ENCODE results near the gene FAM151B.
A peak's percentile ranks its signal among the peaks of the same experiment; 100 is the strongest.
"Not testable (repeated sequence)": the region's sequence is repeated elsewhere in the genome, so short reads cannot be mapped to it uniquely, and the experiment has no call there.

FAM151B gene

DNA sequence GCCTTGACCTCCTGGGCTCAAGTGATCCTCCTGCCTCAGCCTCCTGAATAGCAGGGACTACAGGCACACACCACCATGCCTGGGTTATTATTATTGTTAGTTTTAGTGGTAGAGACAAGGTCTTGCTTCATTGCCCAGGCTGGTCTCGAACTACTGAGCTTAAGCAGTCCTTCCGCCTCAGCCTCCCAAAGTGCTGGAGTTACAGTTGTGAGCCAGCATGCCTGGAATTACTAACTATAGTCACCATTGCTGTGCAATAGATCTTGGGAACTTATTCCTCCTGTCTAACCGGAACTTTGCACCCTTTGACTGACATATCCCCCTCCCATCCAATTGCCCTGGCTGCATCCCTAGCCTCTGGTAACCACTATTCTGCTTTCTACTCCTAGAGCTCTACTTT, 3.4 kb downstream of the FAM151B start:
- H3K27me3 ChIP-seq (ENCODE audit: insufficient read depth, low read length), result no peaks in the 10 kb centered on the region
- no peak overlapping the region for H2BK5ac ChIP-seq (ENCODE audit: low read depth, low read length, poor library complexity)
- peaks cover 12 to 21% of the 10 kb centered on the region in 2 experiments for H3K4me1 ChIP-seq (ENCODE audit: control insufficient read depth in 1 of 2, insufficient read depth in 2 of 2, low read length in 2 of 2)
- H2BK120ac ChIP-seq (ENCODE audit: insufficient read depth, low read length, poor library complexity), result no peak overlapping the region
- H3K14ac ChIP-seq (ENCODE audit: low read length), result no peak overlapping the region
- no peak overlapping the region for H3K4me3 ChIP-seq (ENCODE audit: low read depth, low read length)
- no peak overlapping the region for H2AFZ ChIP-seq (ENCODE audit: insufficient read depth, low read length, poor library complexity)
- WGBS (ENCODE audit: extremely low coverage, insufficient coverage, insufficient read length), result no CpG with 5 or more reads among the region's 3 CpGs
- H4K8ac ChIP-seq (ENCODE audit: low read depth, low read length), result no peak overlapping the region
- H4K91ac ChIP-seq (ENCODE audit: low read depth, low read length), result no peak overlapping the region
- peaks cover 2% of the 10 kb centered on the region for H3K9me3 ChIP-seq (ENCODE audit: insufficient read depth, low read depth, low read length)
- no peak overlapping the region for H3K23ac ChIP-seq (ENCODE audit: low read length)
- peaks cover 28% of the 10 kb centered on the region for H3K79me1 ChIP-seq (ENCODE audit: low read length)
- H3K36me3 ChIP-seq (ENCODE audit: control insufficient read depth in 1 of 2, insufficient read depth in 2 of 2, low read length in 2 of 2), result peaks cover 0 to 3% of the 10 kb centered on the region in 2 experiments
- no peak overlapping the region for H2BK12ac ChIP-seq (ENCODE audit: low read length)
- peak in 1 of 2 donors; percentile 55 for DNase-seq
- no peak overlapping the region for H3K18ac ChIP-seq (ENCODE audit: low read length)
- no peak overlapping the region for H2AK5ac ChIP-seq (ENCODE audit: low read length)
- H3K4ac ChIP-seq (ENCODE audit: low read depth, low read length), result no peak overlapping the region
- no peak overlapping the region for H4K12ac ChIP-seq (ENCODE audit: low read depth, low read length)
- H3K27ac ChIP-seq (ENCODE audit: low read depth, low read length), result no peak overlapping the region
- no peak overlapping the region for H3K9ac ChIP-seq (ENCODE audit: low read length)
- H3K79me2 ChIP-seq (ENCODE audit: control insufficient read depth, insufficient read depth, low read length, poor library complexity), result peaks cover 3% of the 10 kb centered on the region
- no peak overlapping the region for H3K4me2 ChIP-seq (ENCODE audit: low read length)

DNA sequence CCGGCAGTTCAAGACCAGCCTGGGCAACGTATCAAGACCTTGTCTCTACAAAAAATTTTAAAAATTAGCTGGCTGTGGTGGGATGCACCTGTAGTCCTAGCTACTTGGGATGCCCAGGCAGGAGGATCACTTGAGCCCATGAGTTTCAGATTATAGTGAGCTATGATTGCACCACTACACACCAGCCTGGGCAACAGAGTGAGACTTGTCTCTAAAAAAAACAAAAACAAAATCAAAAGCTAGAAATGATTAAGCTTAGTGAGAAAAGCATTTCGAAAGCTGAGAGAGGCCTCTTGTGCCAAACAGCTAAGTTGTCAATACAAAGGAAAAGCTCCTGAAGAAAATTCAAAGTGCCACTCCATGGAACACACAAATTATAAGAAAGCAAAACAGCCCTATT, 4.8 kb downstream of the FAM151B start:
- Histone ChIP-seq H3K27ac (ENCODE audit: low read depth, low read length) (peak overlapping the region; percentile 80), H2BK120ac (ENCODE audit: insufficient read depth, low read length, poor library complexity) (peak overlapping the region; percentile 85), H2BK5ac (ENCODE audit: low read depth, low read length, poor library complexity) (peak overlapping the region; percentile 90), H3K18ac (ENCODE audit: low read length) (no peak overlapping the region), H3K4me3 (ENCODE audit: low read depth, low read length) (no peak overlapping the region), H4K12ac (ENCODE audit: low read depth, low read length) (peak overlapping the region; percentile 12), H3K23ac (ENCODE audit: low read length) (no peak overlapping the region), H3K79me1 (ENCODE audit: low read length) (peaks cover 29% of the 10 kb centered on the region), H3K9me3 (ENCODE audit: insufficient read depth, low read depth, low read length) (peaks cover 2% of the 10 kb centered on the region), H3K27me3 (ENCODE audit: insufficient read depth, low read length) (no peaks in the 10 kb centered on the region), H3K9ac (ENCODE audit: low read length) (no peak overlapping the region), H3K14ac (ENCODE audit: low read length) (peak overlapping the region; percentile 81), H3K4me2 (ENCODE audit: low read length) (no peak overlapping the region), H3K79me2 (ENCODE audit: control insufficient read depth, insufficient read depth, low read length, poor library complexity) (peaks cover 3% of the 10 kb centered on the region), H4K91ac (ENCODE audit: low read depth, low read length) (peak overlapping the region; percentile 83), H3K36me3 (ENCODE audit: control insufficient read depth in 1 of 2, insufficient read depth in 2 of 2, low read length in 2 of 2) (peaks cover 0 to 3% of the 10 kb centered on the region in 2 experiments), H3K4ac (ENCODE audit: low read depth, low read length) (no peak overlapping the region), H3K4me1 (ENCODE audit: control insufficient read depth in 1 of 2, insufficient read depth in 2 of 2, low read length in 2 of 2) (peaks cover 13 to 21% of the 10 kb centered on the region in 2 experiments), H2AK5ac (ENCODE audit: low read length) (peak overlapping the region; percentile 95), H2AFZ (ENCODE audit: insufficient read depth, low read length, poor library complexity) (no peak overlapping the region), H4K8ac (ENCODE audit: low read depth, low read length) (peak overlapping the region; percentile 43), H2BK12ac (ENCODE audit: low read length) (peak overlapping the region; percentile 96)
- no CpG with 5 or more reads among the region's 3 CpGs for WGBS (ENCODE audit: extremely low coverage, insufficient coverage, insufficient read length)
- no peak for DNase-seq

DNA sequence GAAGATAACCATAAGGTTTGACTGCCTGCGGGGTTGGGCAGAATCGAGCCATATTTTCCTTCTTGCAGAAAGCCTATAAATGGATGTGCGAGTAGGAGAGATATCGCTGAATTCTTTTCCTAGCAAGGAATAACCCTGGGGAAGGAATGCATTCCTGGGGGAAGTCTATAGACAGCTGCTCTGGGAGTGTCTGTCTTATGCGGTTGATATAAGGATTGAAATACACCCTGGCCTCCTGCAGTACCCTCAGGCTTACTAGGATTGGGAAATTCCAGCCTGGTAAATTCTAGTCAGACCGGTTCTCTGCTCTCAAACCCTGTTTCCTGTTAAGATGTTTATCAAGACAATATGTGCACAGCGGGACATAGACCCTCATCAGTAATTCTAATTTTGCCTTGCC, 5.5 kb downstream of the FAM151B start:
- H3K36me3 ChIP-seq (ENCODE audit: control insufficient read depth in 1 of 2, insufficient read depth in 2 of 2, low read length in 2 of 2); H3K27me3 ChIP-seq (ENCODE audit: insufficient read depth, low read length); H4K91ac ChIP-seq (ENCODE audit: low read depth, low read length): not testable (repeated sequence)

GRCh38 chr5:80495891-80496290, 8.0 kb downstream of the FAM151B start:
- peak overlapping the region; percentile 61 for H3K14ac ChIP-seq (ENCODE audit: low read length)
- peak overlapping the region; percentile 87 for H2BK12ac ChIP-seq (ENCODE audit: low read length)
- no peak overlapping the region for H3K27ac ChIP-seq (ENCODE audit: low read depth, low read length)
- peaks cover 3% of the 10 kb centered on the region for H3K79me2 ChIP-seq (ENCODE audit: control insufficient read depth, insufficient read depth, low read length, poor library complexity)
- peaks cover 2% of the 10 kb centered on the region for H3K9me3 ChIP-seq (ENCODE audit: insufficient read depth, low read depth, low read length)
- H3K9ac ChIP-seq (ENCODE audit: low read length), result no peak overlapping the region
- no peak overlapping the region for H2AFZ ChIP-seq (ENCODE audit: insufficient read depth, low read length, poor library complexity)
- H3K36me3 ChIP-seq (ENCODE audit: control insufficient read depth in 1 of 2, insufficient read depth in 2 of 2, low read length in 2 of 2), result peaks cover 0 to 3% of the 10 kb centered on the region in 2 experiments
- peak in 1 of 2 donors; percentile 35 for DNase-seq
- H3K4me1 ChIP-seq (ENCODE audit: control insufficient read depth in 1 of 2, insufficient read depth in 2 of 2, low read length in 2 of 2), result peaks cover 13 to 18% of the 10 kb centered on the region in 2 experiments
- peaks cover 23% of the 10 kb centered on the region for H3K79me1 ChIP-seq (ENCODE audit: low read length)
- H3K18ac ChIP-seq (ENCODE audit: low read length), result no peak overlapping the region
- no peak overlapping the region for H2BK120ac ChIP-seq (ENCODE audit: insufficient read depth, low read length, poor library complexity)
- H3K4me2 ChIP-seq (ENCODE audit: low read length), result no peak overlapping the region
- H2AK5ac ChIP-seq (ENCODE audit: low read length), result peak overlapping the region; percentile 74
- no peak overlapping the region for H4K91ac ChIP-seq (ENCODE audit: low read depth, low read length)
- peak overlapping the region; percentile 63 for H2BK5ac ChIP-seq (ENCODE audit: low read depth, low read length, poor library complexity)
- H4K12ac ChIP-seq (ENCODE audit: low read depth, low read length), result no peak overlapping the region
- H3K4ac ChIP-seq (ENCODE audit: low read depth, low read length), result no peak overlapping the region
- H4K8ac ChIP-seq (ENCODE audit: low read depth, low read length), result peak overlapping the region; percentile 54
- no peak overlapping the region for H3K23ac ChIP-seq (ENCODE audit: low read length)
- H3K4me3 ChIP-seq (ENCODE audit: low read depth, low read length), result no peak overlapping the region
- no CpG with 5 or more reads among the region's 2 CpGs for WGBS (ENCODE audit: extremely low coverage, insufficient coverage, insufficient read length)
- no peaks in the 10 kb centered on the region for H3K27me3 ChIP-seq (ENCODE audit: insufficient read depth, low read length)

More for the DNA sequence above, 5.5 kb downstream of the FAM151B start:
- H3K14ac ChIP-seq (ENCODE audit: low read length); H4K12ac ChIP-seq (ENCODE audit: low read depth, low read length); H3K9ac ChIP-seq (ENCODE audit: low read length); H3K4me3 ChIP-seq (ENCODE audit: low read depth, low read length); H3K4ac ChIP-seq (ENCODE audit: low read depth, low read length); H2BK120ac ChIP-seq (ENCODE audit: insufficient read depth, low read length, poor library complexity); H3K79me2 ChIP-seq (ENCODE audit: control insufficient read depth, insufficient read depth, low read length, poor library complexity); H2BK5ac ChIP-seq (ENCODE audit: low read depth, low read length, poor library complexity); H4K8ac ChIP-seq (ENCODE audit: low read depth, low read length); H3K23ac ChIP-seq (ENCODE audit: low read length); H3K18ac ChIP-seq (ENCODE audit: low read length); H2AK5ac ChIP-seq (ENCODE audit: low read length); H2AFZ ChIP-seq (ENCODE audit: insufficient read depth, low read length, poor library complexity); H3K9me3 ChIP-seq (ENCODE audit: insufficient read depth, low read depth, low read length); H2BK12ac ChIP-seq (ENCODE audit: low read length): not testable (repeated sequence)
- Histone ChIP-seq H3K4me2 (ENCODE audit: low read length) (peak overlapping the region; percentile 56), H3K79me1 (ENCODE audit: low read length) (peaks cover 23% of the 10 kb centered on the region), H3K27ac (ENCODE audit: low read depth, low read length) (peak overlapping the region; percentile 80), H3K4me1 (ENCODE audit: control insufficient read depth in 1 of 2, insufficient read depth in 2 of 2, low read length in 2 of 2) (peaks cover 13 to 21% of the 10 kb centered on the region in 2 experiments)
- no CpG with 5 or more reads among the region's 7 CpGs for WGBS (ENCODE audit: extremely low coverage, insufficient coverage, insufficient read length)
- DNase-seq, result peak; percentile 88 to 91

Data from trophoblast cell (in vitro differentiated cells and primary cell).